DMS53 treated with DMSO at 0.1 percent for 48 hours (cell line): ENCODE data around the gene WFS1.

Experiments
- DNase-seq: peaks from one replicate; lab custom pipeline; 2025; ENCODE audit not compliant: unreplicated experiment; lab: John Stamatoyannopoulos, UW

WFS1 gene, protein sequence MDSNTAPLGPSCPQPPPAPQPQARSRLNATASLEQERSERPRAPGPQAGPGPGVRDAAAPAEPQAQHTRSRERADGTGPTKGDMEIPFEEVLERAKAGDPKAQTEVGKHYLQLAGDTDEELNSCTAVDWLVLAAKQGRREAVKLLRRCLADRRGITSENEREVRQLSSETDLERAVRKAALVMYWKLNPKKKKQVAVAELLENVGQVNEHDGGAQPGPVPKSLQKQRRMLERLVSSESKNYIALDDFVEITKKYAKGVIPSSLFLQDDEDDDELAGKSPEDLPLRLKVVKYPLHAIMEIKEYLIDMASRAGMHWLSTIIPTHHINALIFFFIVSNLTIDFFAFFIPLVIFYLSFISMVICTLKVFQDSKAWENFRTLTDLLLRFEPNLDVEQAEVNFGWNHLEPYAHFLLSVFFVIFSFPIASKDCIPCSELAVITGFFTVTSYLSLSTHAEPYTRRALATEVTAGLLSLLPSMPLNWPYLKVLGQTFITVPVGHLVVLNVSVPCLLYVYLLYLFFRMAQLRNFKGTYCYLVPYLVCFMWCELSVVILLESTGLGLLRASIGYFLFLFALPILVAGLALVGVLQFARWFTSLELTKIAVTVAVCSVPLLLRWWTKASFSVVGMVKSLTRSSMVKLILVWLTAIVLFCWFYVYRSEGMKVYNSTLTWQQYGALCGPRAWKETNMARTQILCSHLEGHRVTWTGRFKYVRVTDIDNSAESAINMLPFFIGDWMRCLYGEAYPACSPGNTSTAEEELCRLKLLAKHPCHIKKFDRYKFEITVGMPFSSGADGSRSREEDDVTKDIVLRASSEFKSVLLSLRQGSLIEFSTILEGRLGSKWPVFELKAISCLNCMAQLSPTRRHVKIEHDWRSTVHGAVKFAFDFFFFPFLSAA

DNA sequence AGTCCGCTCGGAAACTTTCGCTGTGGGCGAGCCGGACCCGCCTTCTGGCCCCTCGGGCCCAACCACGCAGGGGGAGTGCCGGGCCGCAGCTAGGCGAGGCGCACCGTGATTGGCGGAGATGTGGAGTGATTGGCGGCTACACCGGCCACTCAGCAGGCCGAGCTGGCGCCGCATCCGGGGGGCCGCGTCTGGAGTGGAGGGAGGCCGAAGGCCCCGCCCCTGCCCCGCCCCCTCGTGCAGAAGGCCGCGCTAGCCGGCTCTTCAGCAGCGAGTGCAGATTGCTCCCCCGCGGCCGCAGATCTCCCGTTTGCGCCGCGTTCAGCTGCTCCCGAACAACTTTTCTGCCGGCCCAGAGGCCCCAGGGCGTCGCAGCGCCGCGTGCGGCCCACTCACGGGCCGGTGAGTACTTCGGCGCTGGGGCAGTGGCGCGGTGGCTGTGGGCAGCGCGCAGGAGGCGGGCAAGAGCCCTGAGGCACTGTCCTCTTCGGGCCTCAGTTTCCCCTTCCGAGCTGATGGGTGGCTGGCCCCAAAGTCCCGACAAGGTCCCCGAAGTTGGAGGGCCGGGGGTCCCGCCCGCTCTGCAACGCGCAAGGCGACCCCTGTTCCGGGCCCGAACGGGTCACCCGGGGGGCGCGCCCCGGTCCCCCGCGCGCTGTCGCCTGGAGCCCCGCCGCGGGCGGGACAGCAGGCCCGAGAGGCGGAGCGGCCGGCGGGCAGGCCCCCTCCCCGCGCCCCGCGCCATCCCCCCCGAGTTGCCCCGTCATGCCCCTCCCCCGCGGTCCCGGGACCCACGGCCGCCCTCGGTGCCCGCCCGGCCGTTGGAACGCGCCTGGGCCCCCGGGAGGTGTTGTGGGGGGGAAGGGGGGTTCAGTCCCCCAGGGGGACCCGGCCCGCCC lies at the start of gene WFS1:
WFS1 (plus strand) TSS at position 235 of the 896 bp plus-strand sequence. CDS start 7,606 bp downstream, outside the sequence.
- DNase-seq: peak; percentile 99

DNA sequence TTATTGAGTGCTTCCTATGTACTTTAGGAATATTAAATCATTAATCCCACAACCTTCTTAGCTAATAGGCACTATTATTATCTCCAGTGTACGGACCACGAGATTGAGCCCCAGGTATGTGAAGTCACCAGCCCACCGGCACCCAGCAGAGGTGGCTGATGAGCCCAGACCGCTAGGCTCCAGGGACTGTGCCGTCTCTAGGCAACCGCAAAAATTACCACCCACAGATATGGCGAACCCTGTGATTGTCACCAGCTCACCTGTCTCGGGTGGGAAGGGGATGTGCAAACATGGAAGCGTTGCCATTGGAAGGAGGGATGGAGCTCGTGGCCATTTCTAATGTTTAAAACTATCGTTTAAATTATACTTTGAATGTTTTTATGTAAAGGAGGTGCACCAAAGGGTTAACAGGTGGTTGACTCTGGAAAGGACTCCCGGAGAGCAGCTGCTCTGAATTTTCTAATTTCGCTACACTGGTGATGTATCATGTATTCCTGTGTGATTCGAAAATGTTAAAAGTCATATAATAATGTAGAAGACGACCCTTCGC lies 48.3 kb upstream of the WFS1 start:
- DNase-seq: no peak

DNA sequence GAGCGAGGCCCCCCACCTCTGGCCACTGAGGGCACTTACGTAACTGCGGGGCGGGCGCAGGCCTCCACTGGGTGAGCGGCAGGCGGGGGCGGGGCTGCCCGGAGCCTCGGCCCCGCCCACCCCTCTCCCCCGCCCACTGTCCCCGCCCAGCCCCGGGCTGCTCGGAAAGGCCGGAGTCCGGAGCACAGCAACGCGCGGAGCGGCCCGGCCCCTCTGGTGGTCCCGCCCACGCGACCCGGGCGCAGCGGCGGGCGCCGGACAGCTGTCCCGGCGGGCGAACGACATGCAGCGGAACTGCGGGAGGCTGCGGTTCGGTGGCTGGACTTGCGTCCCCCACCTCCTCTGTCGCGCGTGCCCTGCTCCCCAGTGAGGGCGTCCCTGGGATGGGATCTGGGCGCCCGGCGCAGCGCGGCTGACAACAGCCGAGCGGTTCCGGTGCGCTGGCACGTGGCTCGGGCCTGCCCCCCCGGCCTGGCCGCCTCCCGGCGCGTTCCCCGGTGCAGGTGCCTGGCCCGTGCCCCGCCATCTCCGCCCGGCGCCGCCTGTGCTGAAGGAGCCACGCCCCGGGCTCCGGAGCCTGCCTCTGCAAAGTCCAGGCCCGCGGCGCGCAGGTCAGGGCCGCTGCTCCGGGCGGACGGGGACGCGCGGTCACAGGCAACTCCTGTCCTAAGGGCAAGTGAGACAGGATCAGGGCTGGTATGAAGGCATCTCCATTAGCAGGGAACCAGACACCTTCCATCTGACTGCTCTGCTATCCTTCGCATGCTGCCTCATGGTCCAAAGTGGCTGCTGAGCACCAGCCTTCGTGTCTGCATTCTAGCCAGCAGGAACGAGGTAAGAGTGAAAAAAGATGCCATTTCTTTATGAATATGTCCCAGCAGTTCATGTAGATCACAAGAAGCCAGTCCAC lies 47.5 kb upstream of the WFS1 start:
- peak; percentile 38 for DNase-seq

DNA sequence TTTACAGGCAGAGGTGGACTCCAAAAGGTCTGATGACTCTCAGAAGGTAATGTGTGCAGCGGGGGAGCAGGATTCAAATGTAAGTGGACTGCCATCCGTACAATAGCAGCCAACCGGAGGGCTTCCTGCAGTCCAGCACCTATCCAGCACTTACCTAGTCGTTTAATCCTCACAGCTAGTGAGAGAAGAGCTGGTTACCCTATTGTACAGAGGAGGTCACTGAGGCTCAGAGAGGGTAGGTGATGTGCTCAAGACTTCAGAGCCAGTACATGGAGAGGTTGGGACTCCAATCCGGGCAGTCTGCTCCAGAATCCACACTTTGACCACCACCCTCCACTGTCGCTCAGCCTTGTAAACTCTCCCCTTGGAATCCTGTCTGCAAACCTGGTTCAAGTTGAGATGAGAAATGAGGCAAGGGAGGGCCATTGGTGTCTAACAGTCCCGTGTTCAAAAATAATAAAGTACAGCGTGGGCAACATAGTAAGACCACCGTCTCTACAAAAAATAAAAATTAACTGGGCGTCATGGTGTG lies 46.8 kb upstream of the WFS1 start:
- DNase-seq: peak; percentile 34

DNA sequence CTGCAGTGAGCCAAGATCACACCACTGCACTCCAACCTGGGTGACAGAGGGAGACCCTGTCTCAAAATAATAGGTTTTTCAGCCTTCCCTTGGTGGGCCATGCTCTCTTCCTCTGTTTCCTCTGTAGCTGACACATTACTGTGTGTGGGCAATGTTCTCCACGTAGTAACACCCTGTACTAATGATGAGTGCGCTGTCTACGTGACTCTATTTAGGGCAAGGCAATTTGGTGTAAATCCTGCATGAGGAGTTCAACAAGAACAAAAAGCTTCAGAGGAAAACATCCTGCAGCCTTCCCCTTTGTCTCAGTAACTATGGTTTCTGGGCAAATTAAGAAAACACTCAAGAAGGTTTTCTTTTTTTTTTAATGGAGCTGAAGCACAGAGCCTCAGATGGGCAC lies 44.9 kb upstream of the WFS1 start:
- no peak for DNase-seq

DNA sequence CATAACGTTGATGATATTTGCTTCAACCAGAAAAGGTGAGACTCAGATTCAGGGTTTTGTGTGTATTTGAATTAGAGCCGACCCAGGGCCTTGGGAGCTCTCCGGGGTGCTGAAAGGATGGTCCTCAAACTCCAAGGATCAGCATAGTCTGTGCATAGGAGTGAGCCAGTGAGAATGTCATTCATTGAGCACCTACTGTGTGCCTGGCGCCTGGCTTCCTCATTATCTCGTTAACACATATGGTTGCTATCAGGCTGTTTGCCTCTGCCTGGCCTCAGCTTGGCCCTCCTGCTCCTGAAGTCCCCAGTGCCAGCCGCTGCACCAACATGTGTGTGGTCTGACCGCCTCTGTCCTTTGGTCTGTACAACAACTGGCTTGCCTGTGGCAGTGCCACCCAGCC lies 44.2 kb upstream of the WFS1 start:
- no peak for DNase-seq

DNA sequence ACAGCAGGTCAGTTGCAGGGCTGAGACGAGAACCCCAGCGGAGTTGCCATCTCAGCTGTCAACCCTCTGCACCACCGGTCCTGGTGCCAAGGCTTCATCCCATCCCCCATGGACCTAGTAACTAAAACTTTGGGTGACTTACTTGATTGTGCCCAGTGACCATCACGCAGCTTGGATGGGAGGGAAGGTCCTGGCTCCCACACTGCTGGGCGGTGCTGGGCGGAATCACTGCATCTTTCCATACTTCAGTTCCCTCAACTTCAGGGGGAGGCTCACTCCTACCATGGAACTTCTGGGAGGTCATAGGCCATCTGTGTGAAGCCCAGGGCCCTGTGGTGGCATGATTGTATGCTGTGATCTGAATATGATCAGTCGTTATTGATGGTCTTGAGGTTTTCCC lies 43.1 kb upstream of the WFS1 start:
- no peak for DNase-seq

DNA sequence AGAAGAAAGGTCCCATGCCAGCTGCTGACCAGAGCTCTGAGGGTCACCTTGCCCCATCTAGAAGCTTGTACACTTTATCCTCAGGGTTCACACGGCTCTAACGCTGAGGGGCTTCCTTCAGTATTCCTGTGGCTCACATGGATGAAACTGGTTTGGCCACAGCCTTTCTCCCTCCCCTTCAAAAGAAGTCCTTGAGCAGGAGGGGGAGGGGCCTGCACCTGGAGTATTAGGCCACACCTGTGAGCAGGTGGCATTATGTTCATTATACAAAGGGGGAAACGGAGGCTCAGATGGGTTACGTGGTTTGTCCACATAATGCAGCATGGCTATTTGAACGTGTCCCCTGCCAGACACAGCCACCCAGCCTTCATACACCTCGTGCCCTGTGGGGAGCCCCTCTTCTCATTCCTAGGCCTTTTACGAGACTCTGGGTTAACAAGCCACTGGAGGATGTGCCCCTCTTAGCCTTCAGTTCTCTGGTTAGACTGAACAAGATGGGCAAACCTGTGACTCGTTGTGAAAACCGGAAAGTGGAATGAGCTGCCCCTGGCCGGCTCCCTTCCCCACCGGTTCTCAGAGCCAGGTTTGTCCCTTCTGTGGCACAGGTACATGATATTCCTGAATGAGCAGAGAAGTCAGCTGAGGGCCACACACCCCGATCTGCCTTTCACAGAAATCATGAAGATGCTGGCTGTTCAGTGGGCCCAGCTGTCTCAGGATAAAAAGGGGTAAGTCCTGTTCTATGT lies 42.1 kb upstream of the WFS1 start:
- peak; percentile 42 for DNase-seq

DNA sequence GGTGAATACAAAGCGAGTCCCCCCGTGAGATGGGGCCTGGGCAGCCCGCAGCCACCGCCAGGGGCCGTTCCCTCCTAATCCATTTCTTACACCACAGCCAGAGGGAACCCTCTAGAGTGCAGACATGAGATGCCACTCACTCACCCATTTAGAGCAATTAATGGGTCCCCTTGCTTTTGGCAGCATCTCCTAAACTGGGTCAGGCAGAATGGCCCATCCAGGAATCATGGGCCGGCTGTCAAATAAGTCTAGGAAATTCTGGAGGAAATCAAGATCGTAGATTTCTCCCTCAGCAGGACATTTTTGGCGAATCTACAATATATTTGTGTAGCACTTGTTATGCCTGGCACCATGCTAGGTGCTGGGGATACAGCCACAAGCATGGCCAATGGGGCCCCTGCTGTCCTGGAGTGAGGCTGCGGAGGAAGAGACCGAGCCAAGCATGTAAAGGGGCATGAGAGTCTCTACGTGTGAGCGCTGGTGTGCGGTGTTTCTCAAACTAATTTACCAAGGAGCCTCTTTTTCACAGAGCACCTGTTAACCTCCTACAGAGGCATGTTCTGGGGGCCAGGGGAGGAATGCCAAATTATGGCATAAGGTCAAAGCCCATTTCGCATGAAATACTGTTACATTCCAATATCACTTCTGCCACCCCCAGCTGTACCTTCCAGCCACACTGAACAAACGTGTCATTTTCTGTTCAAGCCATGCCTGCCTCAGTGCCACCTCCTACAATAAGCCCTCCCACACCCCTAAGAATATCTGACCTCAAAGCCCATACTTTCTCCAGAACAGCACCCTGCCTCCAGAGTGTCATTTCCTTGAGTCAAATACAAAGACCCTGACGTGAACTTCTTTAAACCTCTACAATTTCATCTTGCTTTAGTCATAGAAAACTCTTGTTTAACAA lies 41.2 kb upstream of the WFS1 start:
- DNase-seq: no peak

DNA sequence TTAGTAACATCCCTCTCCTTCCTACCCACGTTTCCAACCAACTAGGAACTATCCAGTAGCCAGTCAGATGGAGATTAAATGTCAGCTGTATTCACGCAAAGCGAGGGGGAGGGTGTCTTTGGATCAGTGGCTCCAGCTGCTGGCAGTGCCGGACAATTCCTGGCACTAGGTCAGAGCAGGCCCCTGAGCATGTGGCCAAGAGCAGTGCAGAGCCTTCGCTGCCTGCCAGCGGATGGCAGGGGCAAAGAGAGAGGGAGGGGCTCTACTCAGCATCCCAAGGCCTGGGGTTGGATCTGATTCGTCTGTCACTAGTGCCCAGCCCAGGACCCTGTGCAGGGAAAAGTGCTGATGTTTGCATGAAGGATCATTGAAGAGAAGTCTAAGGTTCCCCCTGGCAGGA lies 40.6 kb upstream of the WFS1 start:
- peak; percentile 57 for DNase-seq

DNA sequence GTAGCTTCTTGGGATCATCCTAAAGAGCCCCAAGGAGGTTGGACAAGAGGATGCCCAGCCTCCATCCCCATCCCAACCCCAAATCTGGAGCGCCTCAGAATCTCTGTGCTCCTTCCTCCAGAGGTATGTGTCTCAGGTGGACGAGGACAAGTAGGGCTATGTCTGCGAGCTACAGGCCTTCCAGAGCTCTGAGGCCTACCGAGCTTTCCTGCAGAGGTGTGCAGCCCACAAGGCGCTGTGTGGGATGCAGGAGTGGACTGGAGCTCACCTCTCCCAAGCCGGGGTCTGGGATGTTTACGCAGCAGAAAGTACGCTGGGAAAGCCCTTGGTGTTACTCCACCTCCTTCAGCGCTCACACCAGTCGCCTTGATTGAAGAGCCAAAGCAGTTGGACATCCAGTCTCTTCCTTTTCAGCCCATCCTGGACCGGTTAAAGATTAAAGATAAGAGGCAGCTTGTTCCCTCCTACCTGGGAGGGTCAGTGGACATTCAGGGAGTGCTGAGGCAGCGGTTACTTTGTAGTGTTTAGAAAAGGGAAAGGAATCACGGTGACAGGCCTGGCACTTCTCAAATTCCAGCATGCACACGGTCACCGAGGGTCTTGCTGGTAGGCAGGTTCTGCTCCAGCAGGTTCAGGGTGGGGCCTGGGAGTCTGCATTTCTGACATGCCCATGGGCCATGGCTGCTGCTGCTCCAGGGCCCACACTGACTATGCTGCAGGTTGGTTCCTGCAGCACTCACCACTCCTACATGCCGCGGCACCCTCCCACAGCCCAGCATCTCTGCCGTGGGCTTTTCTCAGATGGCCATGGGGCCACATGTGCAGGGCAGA lies 39.8 kb upstream of the WFS1 start:
- DNase-seq: no peak

DNA sequence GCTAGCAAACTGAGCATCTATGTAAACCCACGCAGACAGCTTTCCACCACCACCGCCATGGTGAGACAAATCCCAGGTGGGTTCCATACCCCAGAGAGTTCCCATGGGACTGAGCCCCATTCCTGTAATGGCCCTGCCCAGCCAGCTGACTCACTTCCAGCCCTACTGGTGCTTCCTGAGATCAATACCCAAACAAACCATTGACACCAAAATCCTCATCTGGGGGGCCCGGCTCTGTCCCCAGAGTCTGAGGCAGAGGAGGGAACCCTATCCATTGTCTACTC lies 39.2 kb upstream of the WFS1 start:
- DNase-seq: no peak

DNA sequence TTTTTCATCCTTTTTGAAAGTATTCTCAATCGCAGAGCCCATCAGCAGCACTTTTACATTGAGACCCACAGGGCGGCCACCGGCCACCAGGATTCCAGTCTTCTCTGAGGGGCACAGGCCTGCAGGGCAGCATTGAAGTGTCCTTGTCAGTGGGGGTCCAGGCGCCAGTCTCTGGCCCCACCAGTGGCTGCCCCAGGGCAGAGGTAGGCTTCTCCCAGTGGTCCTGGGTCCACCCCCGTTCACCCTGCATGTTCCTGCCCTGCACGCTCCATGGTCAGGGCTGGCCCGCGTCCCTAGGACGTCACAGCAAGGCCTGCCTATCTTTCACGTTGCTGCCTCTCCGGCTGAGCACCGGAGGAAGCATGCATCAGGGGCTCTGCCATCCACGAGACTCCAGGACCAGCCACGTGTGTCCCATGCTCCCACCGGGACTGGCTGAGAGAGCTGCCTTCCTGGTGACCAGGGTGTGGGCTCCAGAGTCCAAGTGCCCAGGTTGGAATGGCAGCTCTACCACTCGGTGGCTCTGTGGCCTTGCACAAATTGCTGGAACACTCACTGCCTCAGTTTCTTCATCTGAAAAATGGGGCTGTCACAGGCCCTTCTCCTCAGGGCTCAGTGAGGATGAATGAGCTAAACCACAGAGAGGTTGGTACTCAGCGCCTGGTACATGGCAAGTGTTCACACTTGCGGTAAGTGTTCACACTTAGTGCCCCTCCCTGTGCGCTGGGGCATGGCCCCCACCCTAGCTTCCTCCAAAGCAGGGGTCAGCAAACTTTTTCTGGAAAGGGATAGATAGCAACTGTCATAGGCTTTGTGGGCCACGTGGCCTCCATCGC lies 38.6 kb upstream of the WFS1 start:
- no peak for DNase-seq

DNA sequence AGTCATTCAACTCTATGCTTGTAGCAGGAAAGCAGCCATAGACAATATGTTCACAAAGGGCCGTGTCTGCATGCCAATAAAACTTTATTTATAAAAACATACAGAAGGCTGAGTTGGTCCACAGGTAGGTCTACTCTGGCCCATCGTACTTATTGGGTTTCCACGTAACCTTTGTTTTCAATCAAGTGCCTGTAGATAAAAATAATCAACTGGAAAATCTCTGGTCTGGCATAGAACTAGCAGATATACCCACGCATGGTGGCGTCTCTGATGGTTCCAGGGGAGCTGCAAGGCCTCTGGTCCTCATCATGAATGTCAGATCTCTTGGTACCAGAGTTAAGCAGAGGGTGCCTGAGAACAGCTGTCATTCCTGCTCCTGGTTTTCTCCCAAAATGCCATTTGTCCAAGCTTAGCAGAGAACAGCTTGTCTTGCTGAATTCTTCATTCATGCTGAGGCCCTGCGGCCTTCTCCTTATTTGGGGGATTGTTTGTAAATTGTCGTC lies 37.9 kb upstream of the WFS1 start:
- no peak for DNase-seq

DNA sequence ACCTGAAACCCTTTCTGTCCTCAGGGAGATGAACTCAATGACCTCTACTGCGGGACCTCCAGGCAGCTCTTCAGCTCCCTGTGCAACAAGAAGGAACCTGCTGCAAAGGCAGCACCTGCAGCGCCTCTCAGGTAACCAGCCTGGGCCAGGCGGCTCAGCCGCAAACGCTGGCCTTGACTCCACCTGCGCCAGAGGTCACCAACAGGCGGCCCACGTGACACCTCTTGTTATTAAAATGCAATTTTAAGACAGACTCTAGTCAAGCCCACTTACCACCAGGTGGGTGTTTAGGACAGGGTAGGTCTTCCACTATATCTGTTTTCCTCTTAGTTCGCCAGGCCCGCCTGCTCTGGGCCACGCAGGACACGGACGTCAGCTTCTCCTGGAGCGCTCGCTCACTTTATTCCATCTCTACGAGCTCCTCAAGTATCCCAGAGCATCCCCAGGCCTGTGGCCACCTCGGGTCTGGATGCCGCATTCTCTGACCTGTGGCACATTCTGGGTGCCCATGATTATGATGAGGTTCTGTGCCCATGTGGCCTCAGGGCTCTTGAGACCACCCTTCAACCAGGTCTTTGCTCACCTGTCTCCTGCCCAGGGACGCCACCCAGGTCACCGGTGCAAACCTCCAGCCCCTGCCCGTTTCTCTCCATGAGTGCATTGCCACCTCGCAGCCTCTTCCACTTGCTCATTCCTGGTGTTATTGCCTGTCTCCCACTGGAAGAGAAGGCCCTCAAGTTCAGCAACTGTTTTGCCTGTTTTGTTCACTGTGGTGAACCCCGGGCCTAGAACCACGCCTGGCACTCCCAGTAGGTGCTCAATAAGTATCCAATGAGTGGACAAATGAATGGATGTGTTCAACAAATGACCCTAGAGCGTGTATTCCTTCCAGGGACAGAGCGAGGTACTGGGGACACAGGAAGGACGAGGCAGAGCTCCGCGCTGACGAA lies 36.5 kb upstream of the WFS1 start:
- no peak for DNase-seq
